ENCODE results near the gene GNB1L.

Gene GNB1L

GRCh38 chr22:19863571-19863970 lies 8.9 kb upstream of the GNB1L start:
- no peak for DNase-seq (ENCODE audit: low read depth in 2 of 2, low spot score in 1 of 2)

GRCh38 chr22:19862619-19863246 lies 8.1 kb upstream of the GNB1L start:
- no peak for DNase-seq (ENCODE audit: low read depth in 2 of 2, low spot score in 1 of 2)

DNA sequence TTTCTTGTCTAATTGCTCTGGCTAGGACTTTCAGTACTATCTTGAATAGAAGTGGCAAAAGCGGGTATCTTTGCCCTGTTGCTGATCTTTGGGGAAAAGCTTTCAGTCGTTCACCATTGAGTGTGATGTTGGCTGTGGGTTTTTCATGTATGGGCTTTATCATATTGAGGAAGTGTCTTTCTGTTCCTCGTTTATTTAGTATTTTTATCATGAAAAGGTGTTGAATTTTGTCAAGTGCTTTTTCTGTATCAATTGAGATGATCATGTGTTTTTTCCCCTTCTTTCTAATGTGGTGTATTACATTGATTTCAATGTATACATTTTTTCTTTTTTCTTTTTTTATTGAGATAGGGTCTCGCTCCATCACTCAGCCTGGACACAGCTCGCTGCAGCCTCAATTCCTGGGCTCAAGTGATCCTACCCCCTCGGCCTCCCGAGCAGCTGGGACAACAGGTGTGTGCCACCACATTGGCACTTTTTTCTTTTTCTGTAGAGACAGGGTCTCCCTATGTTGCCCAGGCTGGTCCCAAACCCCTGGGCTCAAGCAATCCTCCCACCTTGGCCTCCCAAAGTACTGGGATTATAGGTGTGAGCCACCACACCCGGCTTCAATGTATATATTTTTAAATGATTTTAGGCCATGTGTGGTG lies 5.3 kb upstream of the GNB1L start:
- no peak for DNase-seq (ENCODE audit: low read depth in 2 of 2, low spot score in 1 of 2)

GRCh38 chr22:19857382-19857781 lies 2.7 kb upstream of the GNB1L start:
- no peak for DNase-seq (ENCODE audit: low read depth in 2 of 2, low spot score in 1 of 2)

- DNase-seq (ENCODE audit: low read depth in 2 of 2, low spot score in 1 of 2), result peak; percentile 13
These were observed 1.1 kb upstream of the GNB1L start for GRCh38 chr22:19855504-19856409.

DNA sequence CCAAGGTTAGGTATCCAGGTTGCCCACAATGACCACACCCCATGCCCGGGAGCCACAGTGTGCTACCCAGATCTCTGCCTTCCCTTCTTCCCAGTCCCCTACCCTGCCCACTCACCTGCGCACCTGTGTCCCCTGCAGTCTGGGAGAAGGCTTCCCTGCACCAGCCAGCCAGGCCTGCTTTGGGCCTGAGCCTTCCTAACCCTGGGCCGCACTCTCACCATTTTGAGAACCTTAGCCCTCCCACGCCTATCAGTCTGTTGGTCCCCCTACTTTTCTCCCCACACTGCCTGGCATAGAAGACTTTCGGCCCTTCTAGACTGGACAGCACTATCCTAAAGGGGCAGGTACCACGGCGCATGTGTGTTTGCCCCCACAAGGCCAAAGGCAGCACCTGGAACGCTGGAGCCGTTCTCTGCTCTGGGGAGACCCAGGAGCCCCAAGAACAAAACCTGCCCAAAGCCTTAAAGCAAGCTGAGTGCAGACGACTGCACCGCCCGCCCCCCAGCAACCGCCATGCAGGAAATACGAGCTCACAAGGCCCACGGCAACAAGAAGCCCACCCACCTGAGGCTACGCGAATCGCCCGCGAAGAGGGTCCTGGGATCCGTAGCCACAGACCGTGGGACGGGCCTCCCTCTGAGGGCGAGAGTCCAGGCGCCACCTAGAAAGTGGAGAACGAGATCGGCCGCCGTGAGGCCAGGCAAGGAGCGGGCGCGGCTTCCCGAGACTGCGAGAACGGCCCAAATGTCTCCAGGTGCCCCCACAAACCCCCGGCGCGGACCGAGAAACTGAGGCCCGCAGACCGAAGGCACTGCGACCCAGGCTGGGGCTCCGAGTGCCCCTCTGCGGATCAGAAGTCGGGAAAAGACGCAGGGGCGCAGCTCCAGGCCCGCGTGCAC lies 546 bp downstream of the GNB1L start:
- DNase-seq (ENCODE audit: low read depth in 2 of 2, low spot score in 1 of 2), result no peak

DNA sequence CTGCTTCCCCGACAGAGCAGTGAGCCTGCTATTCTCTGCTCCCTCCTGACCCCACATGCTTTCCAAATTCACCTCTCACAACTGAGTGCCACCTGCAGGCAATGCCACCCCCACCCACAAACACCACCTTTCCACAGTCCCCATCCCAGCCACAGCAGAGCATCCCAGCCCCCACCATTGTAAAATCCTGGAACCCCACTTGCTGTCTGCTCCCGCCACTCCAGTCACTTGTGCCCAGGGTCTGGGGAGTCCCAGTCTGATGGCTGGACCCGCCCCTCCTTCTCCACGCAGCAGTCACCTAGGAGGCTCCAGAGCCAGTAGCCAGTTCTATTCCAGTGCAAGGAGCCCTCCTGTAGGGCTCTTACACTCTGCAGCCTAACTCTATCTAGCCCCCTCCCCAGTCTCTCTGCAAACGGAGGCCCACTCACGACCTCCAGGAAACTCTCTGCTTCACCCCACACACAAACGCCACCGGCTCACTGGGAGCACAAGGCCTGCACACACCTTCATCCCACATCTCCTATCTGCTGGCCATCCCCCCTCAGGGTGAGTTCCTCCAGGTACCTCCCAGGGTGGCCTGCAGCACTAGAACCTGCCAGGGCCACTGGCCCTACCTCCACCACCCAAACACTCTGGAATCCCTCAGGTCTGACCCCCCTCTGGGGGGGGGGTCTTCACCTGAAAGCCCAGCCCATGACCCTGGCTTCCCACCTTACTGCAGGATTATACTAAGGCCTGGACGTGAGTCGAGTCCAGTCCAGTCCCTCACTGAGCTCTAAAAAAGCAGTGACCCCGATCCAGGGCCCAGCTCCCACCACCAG lies 1.4 kb downstream of the GNB1L start:
- no peak for DNase-seq (ENCODE audit: low read depth in 2 of 2, low spot score in 1 of 2)

GRCh38 chr22:19852177-19852781 lies 2.4 kb downstream of the GNB1L start:
- DNase-seq (ENCODE audit: low read depth in 2 of 2, low spot score in 1 of 2), result no peak

GRCh38 chr22:19851291-19852176 lies 3.1 kb downstream of the GNB1L start:
- no peak for DNase-seq (ENCODE audit: low read depth in 2 of 2, low spot score in 1 of 2)

GRCh38 chr22:19850763-19851109 lies 3.9 kb downstream of the GNB1L start:
- no peak for DNase-seq (ENCODE audit: low read depth in 2 of 2, low spot score in 1 of 2)

DNA sequence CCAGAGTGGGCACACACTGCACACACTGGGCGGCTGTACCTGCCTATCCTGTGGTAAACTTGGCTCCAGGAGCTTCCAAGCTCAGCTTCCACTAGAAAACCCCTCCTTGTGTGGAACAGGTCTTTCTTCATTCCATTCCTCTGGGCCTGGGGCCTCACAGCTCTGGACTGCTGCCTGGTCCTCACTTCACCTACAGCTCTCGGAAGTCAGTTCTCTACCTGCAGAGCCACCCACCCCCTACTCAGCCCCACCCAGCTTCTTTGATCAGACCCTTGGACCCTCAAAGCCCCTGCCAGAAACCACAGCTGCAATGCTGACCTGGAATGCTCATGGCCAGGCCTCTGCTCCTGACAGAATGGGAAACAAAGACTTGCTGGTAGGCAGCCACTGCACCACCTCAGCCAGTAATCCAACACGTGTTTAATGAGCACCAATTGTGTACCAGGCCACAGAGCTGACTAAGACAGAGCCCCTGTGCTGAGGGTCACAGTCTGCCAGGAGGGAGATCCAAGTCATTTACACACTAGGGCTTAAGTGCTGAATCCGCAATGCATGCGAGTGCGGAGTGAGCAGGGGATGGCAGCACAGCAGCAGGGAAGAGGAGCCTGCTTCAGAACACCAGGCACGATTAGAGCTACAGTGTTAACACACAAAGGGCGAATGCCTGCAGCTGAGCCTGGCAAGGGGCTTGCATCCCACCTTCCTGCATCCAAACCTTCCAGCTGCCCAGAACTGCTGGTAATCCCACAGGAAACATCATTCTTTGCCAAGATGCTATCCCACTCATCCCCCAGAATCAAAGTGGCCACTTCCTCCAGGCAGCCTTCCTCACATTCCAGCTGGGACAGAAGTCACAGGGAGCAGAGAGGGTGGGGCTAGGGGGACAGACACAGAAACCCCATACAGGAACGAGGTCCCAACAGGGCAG lies 4.6 kb downstream of the GNB1L start:
- DNase-seq (ENCODE audit: low read depth in 2 of 2, low spot score in 1 of 2), result no peak

- no peak for DNase-seq (ENCODE audit: low read depth in 2 of 2, low spot score in 1 of 2)
These were observed 6.1 kb downstream of the GNB1L start for GRCh38 chr22:19848298-19849224.

DNA sequence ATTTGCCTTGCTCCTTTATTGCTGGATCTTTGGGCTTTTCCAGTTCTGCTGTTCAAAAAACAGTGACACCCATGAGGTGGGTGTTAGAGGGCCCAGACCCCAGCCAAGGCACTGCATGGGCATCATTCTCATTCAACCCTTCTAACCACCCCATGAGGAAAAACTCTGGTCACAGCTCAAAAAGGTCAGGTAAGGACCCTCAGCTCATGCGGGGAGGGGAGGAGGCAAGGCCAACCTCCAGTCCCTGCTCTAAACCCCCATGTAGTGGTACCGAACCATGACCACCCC lies 7.4 kb downstream of the GNB1L start:
- DNase-seq (ENCODE audit: low read depth in 2 of 2, low spot score in 1 of 2), result no peak

GRCh38 chr22:19846620-19847344 lies 7.9 kb downstream of the GNB1L start:
- DNase-seq (ENCODE audit: low read depth in 2 of 2, low spot score in 1 of 2), result no peak

GRCh38 chr22:19845054-19845722 lies 9.5 kb downstream of the GNB1L start:
- no peak for DNase-seq (ENCODE audit: low read depth in 2 of 2, low spot score in 1 of 2)

Measured in stimulated activated CD8-positive, alpha-beta memory T cell treated with anti-CD3 and anti-CD28 coated beads, Interleukin-4, amount 100 ng/mL, for 4 hours (primary cell).